Daoy (cell line): ENCODE results near the gene SLC15A1. TPM values are rescaled to one million over a fixed set of nuclear protein-coding genes. Genes with fewer than 3 reads are reported as not detected.

Experiments
- DNase-seq: peaks from one replicate; pipeline ENCODE4 v3.0.0-alpha.2; 2015; ENCODE audit warnings: low read depth
- total RNA-seq: library from RNA; depleted of rRNA; stranded (reverse); fragments of >200 nt; shearing (Covaris generic); gene quantifications from 2 replicates; pipeline ENCODE4 v1.2.3, GENCODE V29; 2014

The SLC15A1 gene
- total RNA-seq, 1 experiment from 2014 or later: not detected

- peak; percentile 33 for DNase-seq
Measured at GRCh38 chr13:98706446-98707110, 45.9 kb downstream of the SLC15A1 start.

GRCh38 chr13:98697791-98698190 lies 54.7 kb downstream of the SLC15A1 start:
- DNase-seq: no peak

DNA sequence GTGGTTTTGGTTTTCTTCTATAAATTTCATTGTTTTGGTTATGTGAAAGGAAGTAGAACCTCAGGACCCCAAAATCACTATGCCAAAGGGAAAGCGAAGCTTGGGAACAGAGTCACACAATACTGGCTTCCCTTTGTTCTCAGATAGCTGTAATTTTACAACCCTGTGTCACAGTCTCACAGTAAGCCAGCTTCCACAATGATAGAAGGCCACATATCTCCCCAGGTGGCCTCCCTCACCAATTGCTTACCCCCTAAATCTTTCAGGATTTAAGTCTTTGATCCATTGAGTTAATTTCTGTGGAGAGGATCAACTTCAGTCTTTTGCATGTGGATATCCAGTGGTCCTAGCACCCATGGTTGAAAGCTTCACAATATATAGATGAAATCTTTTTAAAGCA lies 58.7 kb downstream of the SLC15A1 start:
- DNase-seq: no peak

GRCh38 chr13:98691360-98691759 lies 61.1 kb downstream of the SLC15A1 start:
- DNase-seq: no peak

GRCh38 chr13:98690348-98691022 lies 62.0 kb downstream of the SLC15A1 start:
- no peak for DNase-seq

DNA sequence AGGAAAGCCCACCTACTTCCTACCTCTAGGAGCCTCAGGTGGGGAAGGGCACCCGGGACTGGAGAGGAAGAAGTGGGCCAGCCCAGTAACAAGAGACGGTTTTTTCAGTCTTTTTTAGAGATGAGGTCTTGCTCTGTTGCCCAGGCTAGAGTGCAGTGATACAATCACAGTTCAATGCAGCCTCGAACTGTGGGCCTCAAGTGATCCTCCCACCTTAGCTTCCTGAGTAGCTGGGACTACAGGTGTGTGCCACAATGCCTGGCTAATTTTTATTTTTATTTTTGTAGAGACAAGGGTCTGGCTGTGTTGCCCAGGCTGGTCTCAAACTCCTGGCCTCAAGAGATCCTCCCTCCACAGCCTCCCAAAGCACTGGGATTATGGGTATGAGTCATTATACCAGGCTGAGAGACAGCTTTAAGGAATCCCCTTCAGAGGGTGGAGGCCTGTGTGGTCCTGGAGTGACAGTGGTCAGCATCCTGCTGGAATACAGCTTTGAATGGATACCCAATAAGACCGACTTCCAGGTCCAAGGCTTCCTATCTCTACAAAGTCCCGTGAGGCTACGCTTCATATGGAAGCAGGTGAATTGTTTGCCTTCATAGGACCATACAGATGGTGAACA lies 63.0 kb downstream of the SLC15A1 start:
- no peak for DNase-seq

DNA sequence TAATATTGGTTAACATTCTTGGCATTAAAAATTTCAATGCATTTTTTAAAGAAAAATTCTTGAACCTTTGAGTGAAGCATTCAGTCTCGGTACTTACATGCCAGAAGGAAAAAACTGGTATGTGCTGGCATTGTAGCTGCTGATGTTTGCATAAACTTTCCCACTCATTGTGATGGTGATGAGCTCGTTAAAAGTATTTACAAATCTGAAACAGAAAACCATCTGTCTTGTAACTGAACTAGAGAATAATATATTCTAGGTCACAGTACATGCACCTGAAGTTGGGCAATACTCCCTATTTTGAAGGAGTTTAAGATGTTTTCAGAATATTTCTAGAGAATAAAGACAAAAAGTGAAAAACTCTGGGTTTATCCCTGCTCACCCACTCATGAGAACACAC lies 64.1 kb downstream of the SLC15A1 start:
- DNase-seq: no peak

GRCh38 chr13:98687319-98687718 lies 65.2 kb downstream of the SLC15A1 start:
- no peak for DNase-seq

DNA sequence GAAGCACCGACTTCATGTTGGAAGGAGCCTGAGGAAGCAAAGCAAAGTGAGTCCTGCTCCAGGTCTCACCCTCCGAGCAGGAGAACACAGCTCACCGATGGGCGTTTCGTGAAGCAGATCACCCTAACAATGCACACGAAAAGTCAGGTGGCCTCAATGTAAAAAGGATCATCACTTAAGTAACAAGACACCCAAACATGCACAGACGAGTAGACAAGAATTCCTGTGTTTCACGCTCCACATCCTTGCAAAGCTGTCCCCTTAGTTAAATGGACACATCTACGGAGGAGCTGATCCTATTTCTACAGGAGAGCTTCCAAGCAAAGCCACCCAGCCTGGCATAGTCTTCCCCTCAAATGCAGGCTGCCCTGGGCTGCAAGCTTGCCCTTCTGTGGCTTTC lies 66.2 kb downstream of the SLC15A1 start:
- DNase-seq: no peak

DNA sequence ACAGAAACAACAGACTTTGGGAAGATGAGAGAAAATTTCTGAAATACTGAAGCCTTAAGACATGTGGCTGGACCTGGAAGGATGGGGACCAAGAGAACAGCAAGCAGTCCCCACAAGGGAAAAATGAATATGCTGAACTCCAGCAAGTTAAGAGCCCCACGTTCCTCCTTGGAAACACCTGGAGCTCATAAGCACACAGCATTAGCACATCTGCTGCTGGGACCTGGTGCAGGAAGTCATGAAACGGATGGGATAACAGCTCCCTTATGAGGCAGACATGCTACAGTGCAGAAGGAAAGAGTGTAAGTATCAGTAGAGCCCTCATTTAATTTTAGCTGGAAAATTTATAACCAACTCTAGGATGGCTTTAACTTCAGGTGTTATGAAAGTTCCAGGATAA lies 67.3 kb downstream of the SLC15A1 start:
- DNase-seq: no peak

DNA sequence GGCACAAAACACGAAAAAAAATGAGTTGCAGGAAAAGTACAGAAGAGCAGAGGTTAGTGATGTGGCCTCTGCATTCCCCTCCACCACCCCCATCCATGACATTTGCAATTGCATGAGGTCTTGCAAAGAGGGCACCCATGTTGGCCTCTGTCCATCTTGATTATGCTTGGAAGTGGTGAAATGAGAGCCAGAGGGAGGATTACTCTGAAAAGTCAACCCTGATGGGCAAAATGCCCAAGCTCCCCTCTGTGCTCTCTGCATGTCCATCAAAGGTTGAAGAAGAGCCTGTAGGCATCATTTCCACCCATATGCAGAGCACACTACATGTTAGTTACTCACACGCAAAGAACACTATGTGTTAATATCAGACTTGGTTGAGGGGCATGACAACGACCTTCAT lies 71.4 kb downstream of the SLC15A1 start:
- no peak for DNase-seq

DNA sequence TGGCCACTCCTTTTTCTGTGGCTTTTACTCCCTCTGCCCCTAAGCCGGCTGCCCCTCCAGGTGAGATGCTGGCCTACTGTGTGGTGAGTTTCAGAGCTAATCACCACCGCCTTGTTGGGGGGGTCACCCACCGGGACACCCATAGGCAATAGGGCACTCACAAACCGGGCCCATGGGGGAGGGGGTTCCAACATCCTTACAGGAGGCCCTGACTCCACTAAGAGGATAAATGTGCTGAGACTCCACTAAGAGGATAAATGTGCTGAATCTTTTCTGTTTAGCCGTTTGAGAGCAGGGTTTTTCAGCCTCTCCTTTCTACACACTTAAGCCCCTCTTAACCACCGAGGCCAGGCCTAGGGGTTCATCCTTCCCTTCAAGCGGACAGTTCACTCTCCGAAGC lies 73.7 kb downstream of the SLC15A1 start:
- DNase-seq: no peak

DNA sequence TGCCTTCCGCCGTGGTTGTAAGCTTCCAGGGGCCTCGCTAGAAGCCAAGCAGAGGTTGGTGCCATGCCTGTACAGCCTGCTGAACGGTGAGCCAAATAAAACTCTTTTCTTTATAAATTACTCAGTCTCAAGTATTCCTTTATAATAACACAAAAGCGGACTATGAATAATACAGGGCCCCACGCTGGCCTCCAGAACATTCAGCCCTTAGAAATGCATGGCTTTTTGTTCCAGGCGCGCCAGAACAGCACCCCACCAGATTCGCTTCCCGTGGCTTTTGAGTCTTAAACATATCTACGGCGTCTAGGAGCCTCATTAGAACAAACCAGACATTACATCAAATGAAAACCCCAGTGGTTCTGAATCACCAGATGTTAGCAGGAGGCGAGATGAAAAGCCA lies 75.1 kb downstream of the SLC15A1 start:
- no peak for DNase-seq

DNA sequence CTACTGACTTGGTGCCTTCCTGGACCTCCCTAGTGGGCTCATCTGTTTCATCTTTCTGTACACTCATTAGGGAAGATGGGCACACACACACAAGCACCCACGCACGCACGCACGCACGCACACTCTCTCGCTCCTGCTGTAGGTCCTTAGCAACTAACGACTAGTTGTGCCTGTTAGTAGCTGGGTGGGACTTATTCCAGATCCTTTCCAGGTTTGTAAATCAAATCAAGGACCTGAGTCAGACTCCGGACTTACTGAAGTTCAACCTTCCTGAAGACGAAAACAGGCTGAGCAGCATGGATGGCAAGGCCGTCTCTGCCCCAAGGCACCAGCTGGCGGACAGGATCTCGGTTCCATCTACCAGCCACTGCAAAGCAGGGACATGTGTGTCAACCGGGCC lies 76.2 kb downstream of the SLC15A1 start:
- no peak for DNase-seq

DNA sequence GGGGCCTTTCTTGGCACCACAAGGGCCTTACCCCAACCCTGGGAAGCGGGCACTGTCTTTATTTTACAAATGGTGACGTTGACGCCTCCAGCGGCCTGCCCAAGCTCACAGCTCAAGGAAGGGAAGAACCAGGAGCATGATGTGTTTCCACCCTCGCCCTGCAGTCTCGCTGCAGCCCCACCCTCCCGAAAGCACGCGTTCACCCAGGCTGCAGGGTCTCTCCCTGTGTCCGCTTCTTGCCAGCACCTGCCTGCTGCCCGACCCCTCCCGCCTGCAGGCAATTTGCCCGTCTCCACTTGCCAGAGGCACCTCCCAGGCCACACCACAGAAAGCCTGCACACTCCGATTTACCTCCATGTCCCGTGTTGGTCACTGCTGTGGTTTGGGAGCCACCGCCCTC lies 76.6 kb downstream of the SLC15A1 start:
- DNase-seq: no peak

GRCh38 chr13:98675066-98675465 lies 77.4 kb downstream of the SLC15A1 start:
- no peak for DNase-seq

- peak; percentile 51 for DNase-seq
Measured at GRCh38 chr13:98672947-98673613, 79.4 kb downstream of the SLC15A1 start.

DNA sequence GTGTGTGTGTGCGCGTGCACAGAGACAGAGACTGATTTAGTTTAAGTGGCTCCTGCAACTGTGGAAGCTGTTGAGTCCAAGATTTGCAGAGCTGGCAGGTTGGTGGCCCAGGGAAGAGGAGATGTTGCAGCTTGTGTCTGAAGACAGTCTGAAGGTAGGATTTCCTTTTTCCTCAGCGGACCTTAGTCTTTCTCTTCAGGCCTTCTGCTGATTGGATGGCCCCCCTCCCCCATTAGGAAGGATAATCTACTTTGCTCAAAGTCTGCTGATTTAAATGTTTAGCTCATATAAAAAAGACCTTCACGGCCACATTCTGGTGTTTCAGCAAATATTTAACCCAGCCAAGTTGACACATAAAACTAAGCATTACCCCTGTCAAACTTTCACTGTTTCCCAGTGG lies 84.3 kb downstream of the SLC15A1 start:
- no peak for DNase-seq

DNA sequence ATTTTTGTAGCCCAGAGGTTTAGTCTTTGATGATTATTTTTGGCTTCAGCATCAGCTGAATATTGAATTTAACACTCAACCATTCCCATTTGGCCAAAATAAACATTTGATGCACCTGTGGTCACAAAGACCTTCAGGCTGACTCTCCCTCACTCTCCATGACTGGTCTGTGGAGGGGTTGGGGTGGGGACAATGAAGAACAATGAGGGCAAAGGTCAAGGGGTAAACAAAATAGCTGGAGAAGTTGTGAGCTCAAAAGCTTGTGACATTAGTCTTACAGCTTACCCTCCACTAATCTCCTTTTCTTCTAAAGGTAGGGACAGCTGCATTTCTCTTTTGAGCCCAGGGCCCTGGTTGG lies 86.9 kb downstream of the SLC15A1 start:
- peak; percentile 37 for DNase-seq

DNA sequence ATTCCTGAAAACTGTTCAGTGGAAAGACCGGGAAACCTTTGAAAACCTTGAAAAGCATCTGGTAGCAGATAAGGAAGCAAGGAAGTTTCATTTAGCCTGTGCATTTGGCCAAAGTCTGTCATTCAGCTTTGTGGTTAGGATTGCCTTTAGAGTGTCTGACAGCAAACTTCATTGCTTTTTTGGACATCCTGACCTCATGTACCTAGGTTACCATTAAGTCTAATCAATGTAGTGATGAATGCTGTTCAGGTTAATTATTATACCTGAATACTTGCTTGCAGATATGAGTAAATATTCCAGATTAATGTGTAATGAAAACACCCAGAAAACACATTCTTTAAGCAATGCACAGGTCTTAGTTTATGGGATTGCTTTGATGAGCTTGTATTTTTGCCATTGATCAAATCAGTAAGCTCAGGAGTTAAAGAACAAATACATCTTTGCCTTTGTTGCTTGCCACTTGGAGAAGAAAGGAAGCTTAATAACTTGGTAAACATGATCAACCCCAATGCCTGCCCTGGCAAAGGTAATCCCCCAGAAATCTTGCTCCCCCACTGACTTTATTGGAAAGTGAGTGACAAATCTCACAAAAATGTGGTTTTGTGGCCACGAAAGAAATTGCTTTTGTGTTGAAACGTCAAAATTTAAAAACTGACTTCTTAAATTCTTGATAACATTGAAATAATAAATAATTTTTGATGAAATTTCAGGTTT lies 87.4 kb downstream of the SLC15A1 start:
- peak; percentile 32 for DNase-seq

GRCh38 chr13:98664510-98664909 lies 88.0 kb downstream of the SLC15A1 start:
- DNase-seq: no peak

DNA sequence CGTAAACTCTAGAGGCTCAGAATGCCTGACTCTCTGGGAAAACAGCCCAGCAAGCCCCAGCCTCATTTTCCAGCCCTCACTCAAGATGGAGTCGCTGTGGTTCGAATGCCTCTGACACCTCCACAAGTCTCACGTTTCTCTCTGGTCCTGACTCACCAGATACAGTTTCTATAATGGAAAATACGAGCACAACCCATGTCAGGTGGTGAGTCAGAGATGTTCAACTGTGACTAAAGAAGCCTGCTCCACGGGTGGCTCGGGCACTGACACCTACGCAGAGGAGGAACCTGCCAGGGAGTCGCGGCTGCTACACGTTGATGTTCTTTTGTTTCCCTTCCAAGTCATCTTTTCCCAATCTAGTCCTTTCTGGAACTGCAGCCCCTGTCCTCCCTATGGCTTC lies 88.4 kb downstream of the SLC15A1 start:
- peak; percentile 83 for DNase-seq
